Stimulated activated CD8-positive, alpha-beta memory T cell treated with anti-CD3 and anti-CD28 coated beads, Interleukin-12 subunit alpha, Interleukin-12 subunit beta, amount 100 ng/mL, for 1 hour (primary cell): ENCODE data around the gene HIGD2A.

ENCODE experiments used
- DNase-seq: peaks from one replicate; pipeline ENCODE4 v3.0.0-alpha.2; 2020; ENCODE audit warnings: low read depth

HIGD2A gene

GRCh38 chr5:176415952-176416924 lies 27.7 kb downstream of the HIGD2A start, which contains the start of gene CLTB:
Gene CLTB (minus strand): TSS chr5:176416539. CDS start chr5:176416363, 176 bp downstream.
- DNase-seq: peak; percentile 83

- no peak for DNase-seq
Observed at GRCh38 chr5:176416965-176417364, 28.4 kb downstream of the HIGD2A start.

DNA sequence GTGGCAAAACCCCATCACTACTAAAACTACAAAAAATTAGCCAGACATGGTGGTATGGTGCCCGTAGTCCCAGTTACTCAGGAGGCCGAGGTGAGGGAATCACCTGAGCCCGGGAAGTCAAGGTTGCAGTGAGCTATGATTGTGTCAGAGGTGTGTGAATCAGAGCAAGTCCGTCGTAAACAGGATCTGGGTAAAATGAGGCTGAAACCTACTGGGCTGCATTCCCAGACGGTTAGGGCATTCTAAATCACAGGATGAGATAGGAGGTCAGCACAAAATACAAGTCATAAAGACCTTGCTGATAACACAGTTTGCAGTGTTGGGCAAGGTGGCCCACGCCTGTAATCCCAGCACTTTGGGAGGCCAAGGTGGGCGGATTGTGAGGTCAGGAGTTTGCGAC lies 29.7 kb downstream of the HIGD2A start:
- DNase-seq: no peak

GRCh38 chr5:176420086-176420485 lies 31.5 kb downstream of the HIGD2A start:
- no peak for DNase-seq

DNA sequence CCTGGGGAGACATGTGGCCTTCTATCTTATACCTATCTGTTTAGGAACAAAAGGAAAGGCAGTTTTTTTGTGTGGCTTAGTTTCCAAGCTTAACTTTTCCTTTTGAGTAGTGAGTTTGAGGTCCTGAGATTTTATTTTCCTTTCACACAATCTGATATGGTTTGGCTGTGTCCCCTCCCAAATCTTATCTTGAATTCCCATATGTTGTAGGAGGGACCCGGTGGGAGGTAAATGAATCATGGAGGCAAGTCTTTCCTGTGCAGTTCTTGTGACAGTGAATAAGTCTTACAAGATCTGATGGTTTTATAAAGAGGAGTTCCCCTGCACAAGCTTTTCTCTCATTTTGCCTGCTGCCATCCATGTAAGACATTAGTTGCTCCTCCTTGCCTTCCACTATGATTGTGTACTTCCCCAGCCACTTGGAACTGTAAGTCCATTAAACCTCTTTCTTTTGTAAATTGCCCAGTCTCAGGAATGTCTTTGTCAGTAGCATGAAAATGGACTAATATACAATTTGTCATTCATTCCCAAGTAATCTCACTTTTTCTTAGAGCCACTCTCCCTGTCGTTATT lies 32.5 kb downstream of the HIGD2A start:
- no peak for DNase-seq

GRCh38 chr5:176424181-176424580 lies 35.6 kb downstream of the HIGD2A start:
- no peak for DNase-seq

GRCh38 chr5:176425138-176425537 lies 36.6 kb downstream of the HIGD2A start:
- DNase-seq: no peak

DNA sequence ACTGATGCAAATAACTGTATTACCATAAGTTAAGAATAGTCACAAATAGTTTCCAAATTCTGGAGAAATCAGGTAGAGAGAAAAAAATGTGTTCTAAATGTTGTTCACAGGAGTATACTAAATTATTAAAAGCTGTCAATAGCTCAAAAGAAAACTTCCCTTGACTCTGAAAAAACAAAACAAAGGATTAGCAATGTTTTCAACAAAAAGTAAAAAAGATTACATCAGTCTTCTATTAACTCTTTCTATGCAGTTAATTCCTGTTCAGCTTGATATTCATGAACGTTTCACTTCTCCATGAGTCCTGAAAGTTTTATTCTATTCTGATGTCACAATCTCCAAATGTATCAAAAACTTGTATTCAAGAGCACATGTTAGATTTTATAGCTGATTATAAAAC lies 37.2 kb downstream of the HIGD2A start:
- no peak for DNase-seq

DNA sequence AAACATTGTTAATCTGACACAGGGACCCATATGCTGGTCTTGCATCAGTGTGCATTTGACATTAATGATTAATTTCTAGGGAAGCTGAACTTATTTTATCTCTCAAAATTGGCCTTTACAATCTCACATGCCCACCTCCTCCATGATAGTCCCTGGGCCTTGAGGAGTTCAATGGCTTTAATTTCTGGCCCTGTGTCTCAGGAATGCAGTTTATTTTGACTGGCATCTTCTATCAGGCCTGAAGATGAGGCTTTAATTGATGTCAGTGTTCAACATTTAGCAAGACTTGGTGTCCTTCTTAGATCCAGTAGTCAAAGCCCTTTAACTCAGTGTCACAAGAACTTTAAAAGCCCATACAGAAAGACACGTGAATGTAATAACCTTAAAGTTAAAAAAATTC lies 38.3 kb downstream of the HIGD2A start:
- no peak for DNase-seq

- DNase-seq: no peak
Observed at GRCh38 chr5:176427971-176428370, 39.4 kb downstream of the HIGD2A start.

- DNase-seq: no peak
Observed at GRCh38 chr5:176429972-176430371, 41.4 kb downstream of the HIGD2A start.

DNA sequence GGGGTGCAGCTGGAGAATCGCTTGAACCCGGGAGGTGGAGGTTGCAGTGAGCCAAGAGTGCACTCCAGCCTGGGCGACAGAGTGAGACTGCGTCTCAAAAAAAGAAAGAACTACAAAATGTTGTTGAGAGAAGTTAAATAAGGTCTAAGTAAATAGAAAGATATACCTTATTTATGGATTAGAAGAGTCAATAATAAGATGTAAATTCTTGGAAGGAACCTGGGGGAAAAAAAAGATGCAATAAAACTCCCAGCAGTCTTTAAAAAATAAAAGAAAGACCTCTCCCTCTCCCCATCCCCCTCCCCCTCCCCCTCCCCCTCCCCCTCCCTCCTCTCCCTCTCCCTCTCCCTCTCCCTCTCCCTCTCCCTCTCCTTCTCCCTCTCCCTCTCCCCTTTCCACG lies 44.2 kb downstream of the HIGD2A start:
- DNase-seq: no peak

GRCh38 chr5:176436656-176437055 lies 48.1 kb downstream of the HIGD2A start:
- DNase-seq: no peak

DNA sequence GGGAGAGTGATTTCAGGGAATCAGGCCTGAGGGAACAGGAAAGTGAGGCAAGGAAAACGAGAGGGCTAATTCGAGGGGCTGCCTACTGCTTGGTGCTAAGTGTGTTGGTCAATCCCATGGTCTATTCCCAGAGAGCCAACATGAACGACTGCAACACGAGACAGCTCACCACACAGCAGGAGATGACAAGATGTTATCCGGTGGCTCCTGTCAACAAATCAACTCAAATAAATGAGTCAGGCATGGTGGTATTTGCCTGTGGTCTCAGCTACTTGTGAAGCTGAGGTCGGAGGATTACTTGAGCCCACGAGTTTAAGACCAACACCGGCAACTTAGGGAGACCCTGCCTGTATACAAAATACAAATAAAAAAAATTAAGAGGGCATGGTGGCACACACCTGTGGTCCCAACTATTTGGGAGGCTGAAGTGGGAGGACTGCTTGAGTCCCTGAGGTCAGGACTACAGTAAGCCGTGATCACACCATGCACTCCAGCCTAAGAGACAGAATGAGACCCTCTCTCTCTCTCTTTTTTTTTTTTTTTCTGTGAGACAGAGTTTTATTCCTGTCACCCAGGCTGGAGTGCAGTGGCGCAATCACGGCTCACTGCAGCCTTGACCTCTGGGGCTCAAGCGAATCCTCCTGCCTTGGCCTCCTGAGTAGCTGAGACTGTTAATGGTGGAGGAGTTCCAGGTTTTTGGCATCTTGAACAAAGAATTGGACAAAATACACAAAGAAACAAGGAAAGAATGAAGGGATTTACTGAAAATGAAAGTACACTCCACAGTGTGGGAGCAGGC lies 50.6 kb downstream of the HIGD2A start:
- no peak for DNase-seq
